HG02852 (cell line): ENCODE measurements around the gene BLOC1S5.
"Not testable (repeated sequence)": the region's sequence is repeated elsewhere in the genome, so short reads cannot be mapped to it uniquely, and the experiment has no call there.

Experiments
- ATAC-seq: cut with Tn5 transposase; IDR thresholded peaks from one replicate; pipeline ENCODE4 v1.9.1; 2021; ENCODE audit warnings: mild to moderate bottlenecking, moderate library complexity; ENCODE audit not compliant: unreplicated experiment

Gene BLOC1S5

GRCh38 chr6:7998103-7998725 lies 66.0 kb downstream of the BLOC1S5 start:
- ATAC-seq = no peak

GRCh38 chr6:7997286-7997685 lies 66.9 kb downstream of the BLOC1S5 start:
- no peak for ATAC-seq

- no peak for ATAC-seq
Measured at GRCh38 chr6:7996538-7997111, 67.6 kb downstream of the BLOC1S5 start.

GRCh38 chr6:7993952-7994351 lies 70.2 kb downstream of the BLOC1S5 start:
- ATAC-seq = no peak

- ATAC-seq = no peak
Measured at GRCh38 chr6:7993399-7993798, 70.8 kb downstream of the BLOC1S5 start.

- ATAC-seq = peak; percentile 89
Measured at GRCh38 chr6:7992002-7992815, 72.0 kb downstream of the BLOC1S5 start.

GRCh38 chr6:7991536-7991935 lies 72.7 kb downstream of the BLOC1S5 start:
- ATAC-seq = peak; percentile 17

- ATAC-seq = no peak
Measured at GRCh38 chr6:7986219-7986618, 78.0 kb downstream of the BLOC1S5 start.

- ATAC-seq = not testable (repeated sequence)
Measured at GRCh38 chr6:7983967-7984366, 80.2 kb downstream of the BLOC1S5 start.

GRCh38 chr6:7979831-7980230 lies 84.4 kb downstream of the BLOC1S5 start:
- no peak for ATAC-seq

- ATAC-seq = peak; percentile 80
Measured at GRCh38 chr6:7978736-7979135, 85.5 kb downstream of the BLOC1S5 start.

- ATAC-seq = no peak
Measured at GRCh38 chr6:7976485-7977056, 87.6 kb downstream of the BLOC1S5 start.

GRCh38 chr6:7975764-7976146 lies 88.4 kb downstream of the BLOC1S5 start:
- ATAC-seq = no peak

GRCh38 chr6:7974938-7975763 lies 89.0 kb downstream of the BLOC1S5 start:
- ATAC-seq = no peak

GRCh38 chr6:7974565-7974937 lies 89.6 kb downstream of the BLOC1S5 start:
- ATAC-seq = no peak

- ATAC-seq = no peak
Measured at GRCh38 chr6:7973584-7973983, 90.6 kb downstream of the BLOC1S5 start.

- ATAC-seq = no peak
Measured at GRCh38 chr6:7971499-7971898, 92.7 kb downstream of the BLOC1S5 start.

GRCh38 chr6:7970616-7971015 lies 93.6 kb downstream of the BLOC1S5 start:
- no peak for ATAC-seq
